Measurements from ENCODE around the gene ANKLE2.

Gene ANKLE2

DNA sequence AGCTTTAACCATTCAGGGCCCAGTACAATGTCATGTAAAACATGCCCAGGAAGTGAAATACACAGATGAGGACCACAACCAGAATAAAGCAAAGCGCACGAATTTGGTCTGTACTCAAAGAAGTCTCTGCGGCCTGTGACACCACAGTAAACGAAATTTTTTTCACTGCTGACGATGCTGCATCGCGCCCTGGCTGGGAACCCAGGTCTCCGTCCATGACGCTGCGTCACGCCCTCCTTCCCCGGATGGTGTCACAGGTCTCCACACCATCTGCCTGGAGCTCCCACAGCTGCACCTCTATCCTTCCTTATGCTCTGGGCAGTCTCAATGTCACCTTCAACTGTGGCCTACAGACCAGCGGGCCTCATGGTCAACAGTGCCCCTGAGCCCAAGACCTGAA, 17.8 kb downstream of the ANKLE2 start:
- no peak for DNase-seq

DNA sequence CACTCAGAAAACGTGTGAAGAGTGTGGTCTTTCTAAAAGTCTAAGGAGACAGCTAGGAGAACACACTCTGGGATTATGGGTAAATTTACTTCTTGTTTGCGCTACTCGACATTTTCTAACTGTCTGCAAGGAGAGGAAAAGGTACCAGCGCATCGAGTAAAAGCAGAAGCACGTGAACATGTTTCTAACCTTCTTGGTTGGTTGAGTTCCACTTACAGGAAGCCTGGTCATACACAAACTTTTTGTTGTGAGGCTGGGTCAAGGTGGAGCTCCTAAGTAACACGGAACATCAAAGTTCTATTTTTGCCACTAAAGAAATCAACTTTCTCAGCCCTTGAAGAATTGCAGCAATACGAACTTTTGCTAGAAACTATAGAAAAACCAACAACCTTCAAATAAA, 20.0 kb downstream of the ANKLE2 start:
- no peak for DNase-seq

DNA sequence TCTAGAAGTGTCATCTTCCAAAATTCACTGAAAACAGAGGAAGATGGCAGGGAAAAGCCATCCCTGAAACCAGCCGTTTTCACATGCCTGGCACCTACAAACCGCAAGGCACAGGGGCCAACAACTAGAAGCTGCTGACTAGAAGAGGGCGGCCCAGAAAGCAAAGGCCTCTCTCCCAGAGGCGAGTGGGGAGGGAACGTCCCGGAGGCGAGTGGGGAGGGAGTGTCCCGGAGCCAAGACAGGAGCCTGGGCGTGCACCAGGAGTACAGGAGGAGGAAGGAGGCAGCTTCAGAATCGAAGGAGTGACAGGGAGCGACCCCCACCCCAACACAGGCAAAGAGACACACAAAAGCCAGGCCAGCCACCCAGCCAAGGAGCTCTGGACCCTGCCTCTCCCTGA, 21.0 kb downstream of the ANKLE2 start:
- no peak for DNase-seq

DNA sequence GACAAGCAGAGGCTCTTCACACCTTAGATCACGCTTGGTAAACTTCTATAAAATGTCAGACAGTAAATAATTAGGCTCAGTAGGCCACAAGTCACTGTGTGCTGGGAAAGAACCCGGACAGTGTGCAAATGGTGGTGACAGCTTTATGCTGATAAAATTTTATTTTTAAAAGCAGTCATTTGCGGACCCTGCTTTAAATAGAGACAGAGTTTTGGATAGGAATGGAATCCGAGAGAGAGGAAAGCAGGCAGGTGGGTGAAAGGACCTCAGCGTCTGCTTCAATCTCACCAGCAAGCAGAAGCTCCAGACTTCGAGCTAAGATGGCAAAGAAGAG, 21.4 kb downstream of the ANKLE2 start:
- DNase-seq, result no peak

DNA sequence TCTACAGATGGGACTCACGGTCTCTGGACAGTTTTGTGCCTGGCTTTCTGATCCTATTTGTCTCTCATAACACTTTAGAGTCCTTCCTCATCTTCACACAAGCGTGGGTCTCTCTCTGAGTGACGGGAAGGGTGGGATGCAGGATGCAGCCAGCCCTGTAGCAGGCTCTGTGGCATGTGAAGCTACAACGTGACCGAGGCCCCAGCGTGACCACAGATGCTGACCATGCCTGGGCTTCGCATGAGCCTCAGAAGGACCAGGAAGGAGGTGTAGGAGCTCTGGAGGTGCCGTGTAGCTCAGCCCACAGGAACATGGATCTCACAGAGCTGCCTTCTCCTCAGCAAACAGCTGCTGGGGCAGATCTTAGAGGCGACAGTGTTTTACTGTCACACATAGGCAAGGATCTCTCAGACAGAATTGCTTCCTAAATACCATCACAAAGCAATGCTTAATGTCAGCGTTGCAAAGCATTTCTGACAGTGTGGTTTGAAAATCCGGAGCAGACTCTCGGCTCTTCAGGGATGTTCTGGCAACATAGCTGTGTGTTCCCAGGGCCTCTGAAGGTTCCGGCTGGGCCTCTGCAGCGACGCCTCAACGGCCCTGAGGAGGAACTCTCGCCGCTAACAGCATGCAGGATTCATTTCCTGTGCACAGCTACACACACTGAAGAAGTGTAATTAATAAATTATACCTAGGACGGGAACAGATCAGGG, 21.9 kb downstream of the ANKLE2 start:
- DNase-seq, result no peak

DNA sequence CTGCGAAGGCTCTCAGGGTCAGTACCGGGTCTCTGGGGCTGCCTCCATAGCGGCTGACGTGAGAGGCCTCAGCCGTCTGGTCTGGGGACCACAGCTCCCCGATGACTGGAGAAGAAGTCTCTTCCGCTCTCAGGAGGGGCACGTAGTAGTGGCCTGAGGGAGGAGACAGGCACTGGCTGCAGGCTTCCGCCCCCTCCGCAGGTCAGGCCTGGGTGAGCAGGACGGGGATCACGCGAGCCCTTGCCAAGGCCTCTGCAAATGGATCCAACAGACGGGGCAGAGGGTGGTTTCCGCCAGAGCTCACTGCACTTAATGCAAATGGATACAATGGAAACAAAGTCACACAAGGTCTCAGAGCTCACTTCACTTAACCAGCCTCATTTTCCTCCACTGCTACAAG, 24.7 kb downstream of the ANKLE2 start:
- DNase-seq, result no peak

DNA sequence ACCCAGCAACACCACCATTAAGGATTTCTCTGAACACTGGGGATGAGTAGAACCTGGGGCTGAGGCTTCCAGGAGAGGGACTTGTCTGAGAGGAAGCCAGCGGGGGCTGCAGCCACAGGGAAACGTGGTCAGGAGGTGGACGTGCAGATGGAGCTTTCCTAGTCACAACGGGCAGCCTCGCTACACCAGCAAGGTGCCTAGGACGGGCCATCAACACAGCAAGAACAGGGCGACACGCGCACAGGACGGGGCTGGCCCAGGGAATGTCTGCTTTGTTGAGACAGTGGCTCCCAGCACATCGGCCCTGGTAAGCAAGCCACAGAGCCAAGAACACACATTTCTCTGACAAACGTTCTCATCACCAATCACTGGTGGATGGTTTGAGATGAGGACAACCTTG, 25.3 kb downstream of the ANKLE2 start:
- DNase-seq, result no peak

DNA sequence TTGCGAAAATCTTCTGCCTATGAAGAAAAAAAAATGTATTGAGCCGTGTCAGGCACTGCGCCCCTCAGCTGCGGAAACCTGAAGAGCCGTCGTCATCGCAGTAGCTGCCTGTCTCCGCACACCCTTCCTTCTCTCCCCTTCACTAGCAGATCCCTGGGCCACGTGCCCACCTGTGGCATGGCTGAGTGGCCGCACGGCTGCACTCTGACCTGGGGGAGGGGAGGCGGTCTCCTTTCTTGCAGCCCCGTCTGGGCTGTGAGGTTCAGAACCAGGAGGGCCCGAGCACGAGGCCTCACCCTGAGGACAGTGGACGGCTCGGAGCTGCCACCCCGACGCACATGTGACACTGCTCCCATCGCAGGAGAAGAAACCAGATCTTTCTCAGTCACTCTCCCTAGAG, 26.1 kb downstream of the ANKLE2 start:
- DNase-seq, result no peak

DNA sequence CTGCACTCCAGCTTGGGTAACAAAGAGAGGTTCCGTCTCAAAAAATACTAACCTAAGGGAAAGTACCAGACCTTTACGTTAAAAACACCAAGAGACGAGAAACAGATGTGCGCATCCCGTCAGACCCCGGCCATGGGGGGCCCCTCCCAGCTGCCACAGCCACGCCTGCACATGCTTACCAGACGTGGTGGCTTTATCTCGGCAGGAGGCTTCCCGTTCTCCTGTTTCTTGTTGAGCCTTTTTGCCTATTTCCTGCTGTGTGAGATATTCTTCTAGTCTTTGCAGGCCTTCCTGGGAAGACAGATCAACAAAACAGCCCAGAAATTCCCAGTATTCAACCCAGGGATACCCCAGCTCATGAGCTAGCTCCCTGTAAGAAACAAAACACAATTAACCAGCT, 27.4 kb downstream of the ANKLE2 start:
- no peak for DNase-seq

DNA sequence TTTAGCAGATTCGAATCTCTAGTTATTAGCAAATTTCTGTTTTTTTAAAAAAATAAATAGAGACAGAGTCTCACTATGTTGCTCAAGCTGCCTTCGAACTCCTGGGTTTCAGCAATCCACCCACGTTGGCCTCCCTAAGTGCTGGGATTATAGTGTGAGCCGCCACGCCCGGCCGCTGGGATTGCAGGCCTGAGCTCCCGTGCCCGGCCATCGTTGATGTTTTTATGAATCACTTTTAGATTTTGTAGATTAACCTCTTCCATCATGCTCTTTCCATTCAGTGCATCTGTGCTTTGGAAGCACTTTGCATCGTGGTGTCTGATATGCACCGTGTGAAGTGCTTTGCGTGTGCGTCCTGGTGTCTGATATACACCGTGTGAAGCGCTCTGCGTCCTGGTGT, 30.1 kb downstream of the ANKLE2 start:
- DNase-seq, result no peak

DNA sequence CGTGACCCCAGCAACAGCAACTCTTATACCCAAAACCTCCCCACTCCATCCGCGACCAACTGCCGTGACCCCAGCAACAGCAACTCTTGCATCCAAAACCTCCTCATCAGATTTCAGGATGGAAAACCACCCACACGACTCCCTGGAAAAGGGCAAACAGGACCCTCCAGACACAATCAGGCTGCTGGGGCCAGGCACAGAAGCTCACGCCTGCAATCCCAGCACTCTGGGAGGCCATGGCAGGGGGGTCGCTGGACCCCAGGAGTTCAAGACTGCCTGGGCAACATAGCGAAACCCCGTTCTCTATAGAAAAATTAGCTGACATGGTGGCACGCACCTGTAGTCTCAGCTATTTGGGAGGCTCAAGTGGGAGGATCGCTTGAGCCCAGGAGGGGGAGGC, 31.3 kb downstream of the ANKLE2 start:
- DNase-seq, result no peak

DNA sequence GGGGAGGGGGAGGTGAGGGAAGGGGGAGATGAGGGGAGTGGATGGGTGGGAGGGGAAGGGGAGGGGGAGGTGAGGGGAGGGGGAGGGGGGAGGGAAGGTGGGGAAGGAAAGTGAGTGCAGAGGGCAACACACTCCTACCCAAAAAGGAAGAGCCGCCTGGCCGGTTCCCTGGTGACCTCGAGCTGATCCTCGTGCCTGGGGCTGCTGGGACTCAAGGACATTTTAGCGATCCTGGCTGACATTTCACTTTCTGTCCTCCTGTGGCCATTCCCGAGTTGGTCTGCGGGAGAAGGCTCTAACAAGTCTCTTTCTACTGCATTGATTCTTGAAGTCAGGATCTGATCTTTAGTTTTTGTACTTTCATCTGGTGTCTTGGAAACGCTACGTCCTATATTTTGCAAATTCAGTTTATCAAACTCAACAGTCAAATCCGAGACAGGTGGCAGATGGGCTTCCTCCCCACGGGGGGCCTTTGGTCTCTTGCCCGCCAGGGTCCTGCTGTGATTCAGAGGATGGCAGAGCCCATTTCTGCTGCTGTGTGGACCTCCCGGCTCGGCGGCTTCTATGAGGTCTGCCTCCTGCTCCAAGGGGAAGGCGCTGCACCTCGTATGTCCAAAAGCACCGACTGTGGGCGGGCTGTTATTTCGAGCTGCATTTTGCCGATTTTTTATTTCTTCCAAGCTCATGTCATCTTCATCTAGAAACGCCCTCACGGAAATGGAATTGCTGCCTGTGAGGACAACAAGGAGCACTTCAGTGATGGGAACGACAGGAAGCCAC, 31.9 kb downstream of the ANKLE2 start:
- peak; percentile 27 for DNase-seq

DNA sequence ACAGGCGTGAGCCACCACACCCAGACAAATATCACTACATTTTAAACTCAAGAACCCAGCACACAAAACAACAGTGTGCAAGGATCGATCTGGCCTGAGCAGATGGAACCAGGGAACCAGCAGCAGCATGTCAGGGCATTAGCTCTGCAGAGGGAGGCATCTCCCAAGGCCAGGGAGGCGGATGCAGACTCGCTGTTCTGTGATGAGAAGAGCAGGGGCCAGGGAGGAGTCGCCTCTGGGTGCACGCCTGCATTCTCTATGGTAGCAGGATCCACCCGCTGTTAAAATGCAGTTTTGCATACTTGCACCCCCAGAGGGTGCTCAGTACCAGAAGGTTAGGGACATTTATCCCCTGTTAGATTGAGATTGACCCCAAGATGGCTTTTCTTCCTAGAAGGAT, 33.1 kb downstream of the ANKLE2 start:
- no peak for DNase-seq

DNA sequence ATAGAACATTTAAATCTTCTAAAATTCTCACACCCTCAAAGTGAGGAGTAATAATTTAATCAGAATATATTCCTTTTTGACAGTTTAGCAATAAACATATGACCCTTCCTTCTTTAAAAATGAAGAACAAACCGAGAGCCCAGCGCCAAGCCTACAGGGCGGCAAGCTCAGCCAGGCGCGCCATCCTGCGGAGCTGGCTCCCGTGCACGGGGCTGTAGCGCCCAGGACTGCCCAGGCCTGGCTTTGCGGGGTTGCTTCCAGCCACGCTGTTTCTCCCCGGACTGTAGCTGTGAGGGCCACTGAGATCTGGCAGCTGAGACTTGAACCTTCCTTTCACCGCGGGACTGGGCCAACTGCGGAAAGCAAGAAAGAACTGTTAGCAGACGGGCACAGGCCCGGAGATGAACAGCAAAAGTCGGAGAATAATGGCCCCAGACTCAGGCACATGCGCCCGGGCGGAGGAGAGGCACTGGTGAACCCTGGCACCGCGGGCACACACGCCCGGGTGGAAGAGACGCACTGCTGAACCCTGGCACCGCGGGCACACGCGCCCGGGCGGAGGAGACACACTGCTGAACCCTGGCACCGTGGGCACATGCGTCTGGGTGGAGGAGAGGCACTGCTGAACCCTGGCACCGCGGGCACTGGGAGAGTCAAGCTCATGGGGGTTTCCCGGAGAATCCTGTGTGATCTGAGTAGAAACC, 34.4 kb downstream of the ANKLE2 start:
- no peak for DNase-seq

DNA sequence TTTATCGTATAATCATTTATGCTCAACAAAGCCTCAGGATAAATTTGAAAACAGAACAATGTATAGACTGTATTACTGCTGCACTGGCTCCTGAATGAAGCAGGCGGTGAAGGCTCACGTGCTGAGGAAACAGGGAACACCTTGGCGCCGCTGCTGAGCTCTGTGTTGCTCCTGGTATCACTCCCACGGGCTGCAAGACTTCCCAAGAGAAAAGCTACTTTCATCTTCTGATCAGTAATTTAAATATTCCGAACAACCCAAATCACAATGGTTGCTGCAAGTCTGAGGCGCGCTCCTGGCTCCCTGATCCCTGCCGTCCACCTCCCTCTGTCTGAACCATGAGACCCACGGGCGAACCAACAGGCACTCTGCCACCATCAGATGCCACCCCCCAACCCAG, 35.2 kb downstream of the ANKLE2 start:
- DNase-seq, result no peak

DNA sequence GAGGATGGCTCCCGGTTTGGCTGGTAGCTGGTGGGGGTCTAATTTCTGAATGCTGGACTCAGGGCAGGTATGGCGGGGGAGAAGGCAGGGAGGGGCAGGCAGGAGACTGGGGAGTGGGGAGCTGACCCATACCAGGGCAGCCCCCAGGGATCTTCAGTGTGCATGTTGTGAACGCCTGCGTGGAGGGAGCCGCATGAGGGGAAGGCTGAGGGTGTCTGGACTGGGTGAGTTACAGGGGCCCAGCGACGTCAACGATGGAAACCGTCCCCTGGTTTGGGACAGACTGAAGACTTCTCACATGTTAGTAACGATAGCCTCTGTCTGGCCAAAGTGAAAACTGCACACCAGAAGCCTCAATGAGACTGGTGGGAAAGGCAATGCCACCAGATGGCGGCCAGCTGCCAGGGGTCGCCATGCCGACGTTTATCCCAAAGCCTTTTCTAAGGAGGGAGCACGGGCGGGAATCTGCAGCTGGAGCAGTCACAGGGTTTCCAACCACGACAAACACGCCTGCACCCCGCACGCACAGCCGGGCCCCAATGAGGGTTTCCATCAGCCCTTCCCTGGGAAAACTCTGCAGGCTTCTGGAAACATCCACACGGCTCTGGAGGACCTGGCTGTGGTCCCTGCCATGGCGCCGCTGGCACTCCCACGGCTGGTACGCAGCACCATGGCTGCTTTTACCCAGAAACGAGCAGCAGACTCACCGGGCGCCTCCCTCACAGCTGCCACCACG, 37.0 kb downstream of the ANKLE2 start:
- no peak for DNase-seq

DNA sequence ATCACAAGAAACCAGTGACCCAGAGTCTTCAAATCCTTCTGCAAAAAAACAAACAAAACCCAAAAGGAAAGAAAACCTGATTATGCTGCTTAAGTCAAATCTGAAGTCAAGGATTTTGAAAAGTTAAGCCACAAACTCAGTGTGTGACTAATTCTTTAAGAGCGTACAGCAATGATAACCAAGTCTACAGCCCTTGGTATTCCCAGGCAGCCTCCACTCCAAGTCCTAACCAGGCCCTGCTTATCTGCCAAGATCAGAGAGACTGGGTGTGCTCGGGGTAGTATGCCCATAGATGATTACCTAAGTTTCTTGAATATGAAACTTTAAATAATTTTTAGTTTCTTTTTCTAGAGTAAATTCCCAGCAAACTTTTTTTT, 37.9 kb downstream of the ANKLE2 start:
- DNase-seq, result peak; percentile 41

DNA sequence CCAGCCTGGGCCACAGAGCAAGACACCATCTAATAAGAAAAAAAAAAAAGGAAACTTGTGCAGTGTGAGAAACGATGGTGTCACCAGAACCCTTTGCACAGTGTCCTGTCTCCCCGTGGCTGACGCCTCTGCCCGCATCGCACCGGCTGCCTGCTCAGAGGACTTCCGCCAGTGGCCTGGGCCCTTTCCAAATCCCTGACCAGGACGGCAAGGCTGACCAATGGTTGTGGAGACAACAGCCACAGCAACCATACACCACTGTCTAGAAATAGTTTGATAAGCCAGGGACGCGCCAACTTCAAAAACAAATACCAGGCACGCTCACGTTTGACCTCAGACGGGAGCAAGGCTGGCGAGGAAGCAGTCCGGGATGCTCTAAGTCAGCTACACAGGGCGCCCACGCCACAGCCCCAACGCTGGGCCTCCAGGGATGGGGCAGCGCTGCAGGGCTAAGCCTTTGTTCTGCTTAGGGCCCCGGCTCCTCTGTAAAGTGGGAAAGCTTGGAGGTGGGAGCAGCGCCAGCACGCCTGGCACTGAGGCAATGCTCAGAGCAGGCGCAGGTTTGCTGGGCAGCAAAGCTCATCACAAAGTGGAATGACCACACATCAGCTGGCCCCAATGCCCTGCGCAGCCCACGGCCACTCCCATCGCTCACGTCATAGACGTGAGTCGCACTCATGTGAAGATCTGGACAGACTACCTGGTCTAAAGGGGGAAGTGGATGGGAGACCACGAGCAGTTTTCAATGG, 38.4 kb downstream of the ANKLE2 start:
- no peak for DNase-seq

DNA sequence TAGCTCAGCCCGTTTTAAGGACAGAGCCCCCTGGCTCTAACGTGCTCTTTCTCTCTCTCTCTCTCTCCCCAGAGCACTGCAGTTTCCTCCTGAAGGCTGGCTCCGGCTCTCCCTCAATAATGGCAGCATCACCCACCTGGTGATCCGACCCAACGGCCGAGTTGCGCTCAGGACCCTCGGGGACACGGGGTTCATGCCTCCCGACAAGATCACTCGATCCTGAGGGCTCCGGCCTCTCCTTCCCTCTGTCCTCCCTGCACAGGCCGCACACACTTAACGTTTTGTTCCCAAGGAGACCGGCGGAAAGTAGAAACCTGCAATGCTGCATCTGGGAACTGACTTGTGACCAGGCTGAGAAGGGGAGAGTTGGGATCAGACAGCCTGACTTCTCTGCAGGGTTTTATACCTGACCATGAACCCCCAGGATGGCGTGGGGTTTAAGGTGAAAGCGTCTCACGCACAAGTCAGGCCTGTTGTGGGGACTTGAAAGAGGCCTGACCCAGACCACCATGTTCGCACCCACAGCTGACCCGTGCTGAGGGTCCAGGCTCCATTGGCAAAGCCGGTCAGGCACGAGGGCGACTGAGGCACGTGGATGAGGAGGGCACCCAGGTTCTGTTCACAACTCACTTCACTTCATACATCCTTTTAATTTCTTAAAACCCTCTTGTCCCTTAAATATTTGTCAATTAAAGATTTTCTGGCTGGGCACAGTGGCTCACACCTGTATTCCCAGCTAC, 40.9 kb downstream of the ANKLE2 start:
- DNase-seq, result no peak

DNA sequence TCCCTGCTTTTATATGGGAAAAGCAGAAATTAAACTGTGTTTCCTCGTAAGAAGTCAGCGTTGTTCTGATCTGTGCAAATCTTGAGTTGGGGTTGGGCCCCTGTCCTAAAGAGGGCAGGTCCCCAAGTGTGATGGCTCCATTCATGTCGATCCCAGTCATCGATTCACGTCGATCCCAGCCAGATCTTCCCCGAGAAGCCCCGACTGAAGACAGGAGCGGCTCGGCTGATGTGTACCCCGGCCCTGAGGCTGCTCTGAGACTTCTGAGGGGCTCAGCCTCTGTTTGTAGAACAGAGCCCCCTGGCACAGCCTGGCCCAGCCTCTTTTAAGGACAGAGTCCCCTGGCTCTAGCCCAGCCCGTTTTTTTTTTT, 41.7 kb downstream of the ANKLE2 start:
- DNase-seq, result no peak

DNA sequence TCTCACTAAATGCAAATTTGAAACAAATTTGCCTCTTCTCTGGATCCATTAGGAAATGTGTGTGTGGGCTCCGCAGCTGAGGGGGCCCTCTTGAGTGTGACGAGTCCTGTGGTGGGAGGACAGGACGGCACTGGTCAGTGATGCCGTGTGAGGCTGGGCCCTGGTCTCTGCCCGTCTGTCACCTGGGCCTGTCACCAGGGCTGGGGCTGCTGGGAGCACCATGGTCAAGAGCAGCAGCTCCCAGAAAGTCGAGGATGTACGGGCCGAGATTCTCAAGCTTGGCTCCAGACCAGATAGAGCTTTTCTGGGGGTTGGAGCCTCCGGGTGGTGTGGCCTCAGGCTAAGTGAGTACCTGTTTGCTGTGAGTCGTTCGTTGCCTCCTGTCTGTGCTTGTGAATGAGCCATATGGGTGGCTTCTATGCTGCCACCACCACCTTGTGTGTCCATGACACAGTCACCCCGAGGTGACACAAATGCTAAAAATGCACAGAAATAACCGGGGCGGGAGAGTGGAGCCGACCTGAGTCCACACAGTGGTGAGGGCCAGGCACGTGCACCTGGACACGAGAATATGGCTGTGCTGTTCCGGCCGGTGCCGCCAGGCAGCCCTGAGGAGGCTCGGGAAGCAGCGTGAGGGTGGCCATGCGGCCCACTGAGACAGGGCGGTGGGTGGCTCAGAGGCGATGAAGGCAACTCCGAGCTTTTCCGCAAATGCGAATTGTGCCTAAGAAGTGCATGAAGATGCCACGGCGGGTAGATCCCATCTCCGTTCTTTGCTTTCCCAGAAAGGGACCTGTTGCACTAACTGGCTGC, 42.3 kb downstream of the ANKLE2 start:
- DNase-seq, result no peak
